ENCODE data around the gene KCNH1.

The KCNH1 gene

GRCh38 chr1:211133836-211134669 lies at the start of gene KCNH1:
Gene KCNH1, minus strand, starts transcription at chr1:211134148. Its CDS starts 203 bp downstream, at chr1:211133945.
- H3K27me3 ChIP-seq (ENCODE audit: control insufficient read depth in 2 of 2, insufficient read depth in 2 of 2, low read length in 2 of 2): peaks cover 18 to 27% of the 10 kb centered on the region in 2 donors

GRCh38 chr1:211182746-211183145 lies 48.8 kb upstream of the KCNH1 start:
- no peak overlapping the region for H3K27ac ChIP-seq (ENCODE audit: low read depth in 2 of 2, low read length in 2 of 2)
- H3K4me1 ChIP-seq (ENCODE audit: control insufficient read depth in 2 of 2, insufficient read depth in 2 of 2, low read length in 2 of 2): no peaks in the 10 kb centered on the region
- no peaks in the 10 kb centered on the region for H3K36me3 ChIP-seq (ENCODE audit: control insufficient read depth in 2 of 2, insufficient read depth in 2 of 2, low read length in 2 of 2)
- no peaks in the 10 kb centered on the region for H3K27me3 ChIP-seq (ENCODE audit: control insufficient read depth in 2 of 2, insufficient read depth in 2 of 2, low read length in 2 of 2)
- no peaks in the 10 kb centered on the region for H3K9me3 ChIP-seq (ENCODE audit: control insufficient read depth in 2 of 2, low read length in 2 of 2)
- no peak overlapping the region for H3K9ac ChIP-seq (ENCODE audit: low read depth in 1 of 2, low read length in 2 of 2)
- no peak overlapping the region for H3K4me3 ChIP-seq (ENCODE audit: low read length in 2 of 2)

More at GRCh38 chr1:211133836-211134669, at the start of gene KCNH1:
- Histone ChIP-seq H3K4me3 (ENCODE audit: low read length in 2 of 2) (peak within 1 kb of the TSS; percentile 61 to 63), H3K36me3 (ENCODE audit: control insufficient read depth in 2 of 2, insufficient read depth in 2 of 2, low read length in 2 of 2) (no peaks in the 10 kb centered on the region), H3K4me1 (ENCODE audit: control insufficient read depth in 2 of 2, insufficient read depth in 2 of 2, low read length in 2 of 2) (peaks cover 5 to 11% of the 10 kb centered on the region in 2 donors), H3K9me3 (ENCODE audit: control insufficient read depth in 2 of 2, low read length in 2 of 2) (no peaks in the 10 kb centered on the region), H3K9ac (ENCODE audit: low read depth in 1 of 2, low read length in 2 of 2) (peak within 1 kb of the TSS in 1 of 2 donors; percentile 43), H3K27ac (ENCODE audit: low read depth in 2 of 2, low read length in 2 of 2) (no peak within 1 kb of the TSS)

GRCh38 chr1:211174375-211174774 lies 40.4 kb upstream of the KCNH1 start:
- no peak overlapping the region for H3K4me3 ChIP-seq (ENCODE audit: low read length in 2 of 2)
- H3K36me3 ChIP-seq (ENCODE audit: control insufficient read depth in 2 of 2, insufficient read depth in 2 of 2, low read length in 2 of 2): no peaks in the 10 kb centered on the region
- no peak overlapping the region for H3K27ac ChIP-seq (ENCODE audit: low read depth in 2 of 2, low read length in 2 of 2)
- no peaks in the 10 kb centered on the region for H3K27me3 ChIP-seq (ENCODE audit: control insufficient read depth in 2 of 2, insufficient read depth in 2 of 2, low read length in 2 of 2)
- H3K9ac ChIP-seq (ENCODE audit: low read depth in 1 of 2, low read length in 2 of 2): no peak overlapping the region
- no peaks in the 10 kb centered on the region for H3K4me1 ChIP-seq (ENCODE audit: control insufficient read depth in 2 of 2, insufficient read depth in 2 of 2, low read length in 2 of 2)
- H3K9me3 ChIP-seq (ENCODE audit: control insufficient read depth in 2 of 2, low read length in 2 of 2): no peaks in the 10 kb centered on the region

- no peak overlapping the region for H3K27ac ChIP-seq (ENCODE audit: low read depth in 2 of 2, low read length in 2 of 2)
- H3K4me1 ChIP-seq (ENCODE audit: control insufficient read depth in 2 of 2, insufficient read depth in 2 of 2, low read length in 2 of 2): no peaks in the 10 kb centered on the region
- no peak overlapping the region for H3K4me3 ChIP-seq (ENCODE audit: low read length in 2 of 2)
- no peaks in the 10 kb centered on the region for H3K9me3 ChIP-seq (ENCODE audit: control insufficient read depth in 2 of 2, low read length in 2 of 2)
- no peaks in the 10 kb centered on the region for H3K27me3 ChIP-seq (ENCODE audit: control insufficient read depth in 2 of 2, insufficient read depth in 2 of 2, low read length in 2 of 2)
- H3K36me3 ChIP-seq (ENCODE audit: control insufficient read depth in 2 of 2, insufficient read depth in 2 of 2, low read length in 2 of 2): no peaks in the 10 kb centered on the region
- no peak overlapping the region for H3K9ac ChIP-seq (ENCODE audit: low read depth in 1 of 2, low read length in 2 of 2)
Observed at GRCh38 chr1:211172657-211173056, 38.7 kb upstream of the KCNH1 start.

- H3K9me3 ChIP-seq (ENCODE audit: control insufficient read depth in 2 of 2, low read length in 2 of 2): no peaks in the 10 kb centered on the region
- no peaks in the 10 kb centered on the region for H3K36me3 ChIP-seq (ENCODE audit: control insufficient read depth in 2 of 2, insufficient read depth in 2 of 2, low read length in 2 of 2)
- no peak overlapping the region for H3K4me3 ChIP-seq (ENCODE audit: low read length in 2 of 2)
Observed at GRCh38 chr1:211169353-211169752, 35.4 kb upstream of the KCNH1 start.

GRCh38 chr1:211158866-211159265 lies 24.9 kb upstream of the KCNH1 start:
- Histone ChIP-seq H3K4me1 (ENCODE audit: control insufficient read depth in 2 of 2, insufficient read depth in 2 of 2, low read length in 2 of 2) (no peaks in the 10 kb centered on the region), H3K9ac (ENCODE audit: low read depth in 1 of 2, low read length in 2 of 2) (no peak overlapping the region), H3K36me3 (ENCODE audit: control insufficient read depth in 2 of 2, insufficient read depth in 2 of 2, low read length in 2 of 2) (no peaks in the 10 kb centered on the region)

More at GRCh38 chr1:211169353-211169752, 35.4 kb upstream of the KCNH1 start:
- no peaks in the 10 kb centered on the region for H3K27me3 ChIP-seq (ENCODE audit: control insufficient read depth in 2 of 2, insufficient read depth in 2 of 2, low read length in 2 of 2)
- no peak overlapping the region for H3K27ac ChIP-seq (ENCODE audit: low read depth in 2 of 2, low read length in 2 of 2)
- H3K9ac ChIP-seq (ENCODE audit: low read depth in 1 of 2, low read length in 2 of 2): no peak overlapping the region
- H3K4me1 ChIP-seq (ENCODE audit: control insufficient read depth in 2 of 2, insufficient read depth in 2 of 2, low read length in 2 of 2): no peaks in the 10 kb centered on the region

GRCh38 chr1:211155040-211155439 lies 21.1 kb upstream of the KCNH1 start:
- Histone ChIP-seq H3K9me3 (ENCODE audit: control insufficient read depth in 2 of 2, low read length in 2 of 2) (peaks cover 0 to 4% of the 10 kb centered on the region in 2 donors), H3K36me3 (ENCODE audit: control insufficient read depth in 2 of 2, insufficient read depth in 2 of 2, low read length in 2 of 2) (no peaks in the 10 kb centered on the region), H3K9ac (ENCODE audit: low read depth in 1 of 2, low read length in 2 of 2) (no peak overlapping the region), H3K27me3 (ENCODE audit: control insufficient read depth in 2 of 2, insufficient read depth in 2 of 2, low read length in 2 of 2) (no peaks in the 10 kb centered on the region), H3K27ac (ENCODE audit: low read depth in 2 of 2, low read length in 2 of 2) (no peak overlapping the region), H3K4me3 (ENCODE audit: low read length in 2 of 2) (no peak overlapping the region), H3K4me1 (ENCODE audit: control insufficient read depth in 2 of 2, insufficient read depth in 2 of 2, low read length in 2 of 2) (no peaks in the 10 kb centered on the region)

More at GRCh38 chr1:211158866-211159265, 24.9 kb upstream of the KCNH1 start:
- H3K9me3 ChIP-seq (ENCODE audit: control insufficient read depth in 2 of 2, low read length in 2 of 2): peaks cover 0 to 4% of the 10 kb centered on the region in 2 donors
- no peak overlapping the region for H3K27ac ChIP-seq (ENCODE audit: low read depth in 2 of 2, low read length in 2 of 2)
- no peak overlapping the region for H3K4me3 ChIP-seq (ENCODE audit: low read length in 2 of 2)
- no peaks in the 10 kb centered on the region for H3K27me3 ChIP-seq (ENCODE audit: control insufficient read depth in 2 of 2, insufficient read depth in 2 of 2, low read length in 2 of 2)

GRCh38 chr1:211153932-211154331 lies 20.0 kb upstream of the KCNH1 start:
- no peaks in the 10 kb centered on the region for H3K36me3 ChIP-seq (ENCODE audit: control insufficient read depth in 2 of 2, insufficient read depth in 2 of 2, low read length in 2 of 2)
- peaks cover 0 to 3% of the 10 kb centered on the region in 2 donors for H3K9me3 ChIP-seq (ENCODE audit: control insufficient read depth in 2 of 2, low read length in 2 of 2)
- H3K4me3 ChIP-seq (ENCODE audit: low read length in 2 of 2): no peak overlapping the region

GRCh38 chr1:211148366-211148765 lies 14.4 kb upstream of the KCNH1 start:
- Histone ChIP-seq H3K4me1 (ENCODE audit: control insufficient read depth in 2 of 2, insufficient read depth in 2 of 2, low read length in 2 of 2) (no peaks in the 10 kb centered on the region), H3K9me3 (ENCODE audit: control insufficient read depth in 2 of 2, low read length in 2 of 2) (no peaks in the 10 kb centered on the region), H3K27ac (ENCODE audit: low read depth in 2 of 2, low read length in 2 of 2) (no peak overlapping the region), H3K4me3 (ENCODE audit: low read length in 2 of 2) (no peak overlapping the region), H3K36me3 (ENCODE audit: control insufficient read depth in 2 of 2, insufficient read depth in 2 of 2, low read length in 2 of 2) (no peaks in the 10 kb centered on the region), H3K9ac (ENCODE audit: low read depth in 1 of 2, low read length in 2 of 2) (no peak overlapping the region), H3K27me3 (ENCODE audit: control insufficient read depth in 2 of 2, insufficient read depth in 2 of 2, low read length in 2 of 2) (no peaks in the 10 kb centered on the region)

More at GRCh38 chr1:211153932-211154331, 20.0 kb upstream of the KCNH1 start:
- Histone ChIP-seq H3K9ac (ENCODE audit: low read depth in 1 of 2, low read length in 2 of 2) (no peak overlapping the region), H3K27ac (ENCODE audit: low read depth in 2 of 2, low read length in 2 of 2) (no peak overlapping the region), H3K27me3 (ENCODE audit: control insufficient read depth in 2 of 2, insufficient read depth in 2 of 2, low read length in 2 of 2) (no peaks in the 10 kb centered on the region), H3K4me1 (ENCODE audit: control insufficient read depth in 2 of 2, insufficient read depth in 2 of 2, low read length in 2 of 2) (no peaks in the 10 kb centered on the region)

- Histone ChIP-seq H3K27me3 (ENCODE audit: control insufficient read depth in 2 of 2, insufficient read depth in 2 of 2, low read length in 2 of 2) (no peaks in the 10 kb centered on the region), H3K4me1 (ENCODE audit: control insufficient read depth in 2 of 2, insufficient read depth in 2 of 2, low read length in 2 of 2) (no peaks in the 10 kb centered on the region), H3K4me3 (ENCODE audit: low read length in 2 of 2) (no peak overlapping the region), H3K36me3 (ENCODE audit: control insufficient read depth in 2 of 2, insufficient read depth in 2 of 2, low read length in 2 of 2) (no peaks in the 10 kb centered on the region), H3K9me3 (ENCODE audit: control insufficient read depth in 2 of 2, low read length in 2 of 2) (no peaks in the 10 kb centered on the region), H3K27ac (ENCODE audit: low read depth in 2 of 2, low read length in 2 of 2) (no peak overlapping the region), H3K9ac (ENCODE audit: low read depth in 1 of 2, low read length in 2 of 2) (no peak overlapping the region)
Observed at GRCh38 chr1:211145944-211146343, 12.0 kb upstream of the KCNH1 start.

Data from mucosa of rectum (tissue), 2 donors.